Peyer's patch (tissue), 4 donors: ENCODE results near the gene MYO3B. TPM values are rescaled to one million over a fixed set of nuclear protein-coding genes. Genes with fewer than 3 reads are reported as not detected.

Experiments used
- DNase-seq, 3 donors: peaks; one replicate each; pipeline ENCODE4 v3.0.0-alpha.2; 2017 to 2019
- H3K27ac ChIP-seq, 4 donors: fragments of 200-600 bp; sonication (generic); one replicate each; pipeline ENCODE4 v1.5.1; 2016 to 2019
- H3K27me3 ChIP-seq, 2 donors: fragments of 200-600 bp; sonication (generic); one replicate each; pipeline ENCODE4 v1.5.1; 2019
- H3K36me3 ChIP-seq, 3 donors: fragments of 200-600 bp; sonication (generic); one replicate each; pipeline ENCODE4 v1.5.1; 2016 to 2019
- H3K4me1 ChIP-seq, 4 donors: fragments of 200-600 bp; sonication (generic); one replicate each; pipeline ENCODE4 v1.5.1; 2016 to 2019
- H3K4me3 ChIP-seq, 4 donors: fragments of 200-600 bp; sonication (generic); 1 replicate in 3 of 4; 2 replicates in 1 of 4; pipeline ENCODE4 v1.5.1; 2016 to 2019; ENCODE audit warnings: mild to moderate bottlenecking in 1 of 4
- H3K9me3 ChIP-seq, 4 donors: fragments of 200-600 bp; sonication (generic); one replicate each; pipeline ENCODE4 v1.5.1; 2016 to 2019; ENCODE audit warnings: mild to moderate bottlenecking in 1 of 4
- CTCF ChIP-seq, 6 experiments: fragments of 450-650 bp in 4 of 6; fragments of 200-600 bp in 2 of 6; sonication (generic) in 1 of 6; IDR thresholded peaks; one replicate each; pipeline ENCODE4 v1.5.1; 2017 to 2019; ENCODE audit warnings: antibody characterized with exemption in 6 of 6, mild to moderate bottlenecking in 3 of 6, moderate library complexity in 1 of 6
- POLR2A ChIP-seq, 2 donors: fragments of 450-650 bp; IDR thresholded peaks; one replicate each; pipeline ENCODE4 v1.5.1; 2017; ENCODE audit warnings: antibody characterized with exemption in 2 of 2, mild to moderate bottlenecking in 2 of 2, moderate library complexity in 2 of 2
- total RNA-seq, 4 donors: library from RNA; depleted of rRNA; stranded (reverse); fragments of >200 nt; gene quantifications; one replicate each; pipeline ENCODE4 v1.1.0, GENCODE V29; 2016

The MYO3B gene
- total RNA-seq, 4 donors from 2014 or later = not detected

- Histone ChIP-seq H3K4me3 (no peak overlapping the region), H3K27me3 (no peaks in the 10 kb centered on the region), H3K36me3 (no peaks in the 10 kb centered on the region), H3K27ac (no peak overlapping the region), H3K9me3 (no peaks in the 10 kb centered on the region), H3K4me1 (no peaks in the 10 kb centered on the region)
- no peak for DNase-seq
- TF ChIP-seq CTCF (IDR thresholded peaks at IDR 0.05) (no peak), POLR2A (IDR thresholded peaks at IDR 0.05) (no peak)
These were observed 143.6 kb downstream of the MYO3B start for GRCh38 chr2:170321526-170321925.

- Histone ChIP-seq H3K4me1 (no peaks in the 10 kb centered on the region), H3K36me3 (no peaks in the 10 kb centered on the region), H3K9me3 (no peaks in the 10 kb centered on the region), H3K4me3 (no peak overlapping the region), H3K27me3 (no peaks in the 10 kb centered on the region), H3K27ac (no peak overlapping the region)
- DNase-seq = no peak
- no peak for TF ChIP-seq CTCF (IDR thresholded peaks at IDR 0.05)
- TF ChIP-seq POLR2A (IDR thresholded peaks at IDR 0.05) = no peak
These were observed 144.3 kb downstream of the MYO3B start for GRCh38 chr2:170322140-170322766.

- H3K4me1 ChIP-seq = no peaks in the 10 kb centered on the region
- no peak for TF ChIP-seq CTCF (IDR thresholded peaks at IDR 0.05)
- TF ChIP-seq POLR2A (IDR thresholded peaks at IDR 0.05) = no peak
- H3K36me3 ChIP-seq = no peaks in the 10 kb centered on the region
- no peak for DNase-seq
- no peak overlapping the region for H3K27ac ChIP-seq
- no peak overlapping the region for H3K4me3 ChIP-seq
- no peaks in the 10 kb centered on the region for H3K27me3 ChIP-seq
- H3K9me3 ChIP-seq = no peaks in the 10 kb centered on the region
These were observed 145.8 kb downstream of the MYO3B start for GRCh38 chr2:170323743-170324142.

- H3K4me1 ChIP-seq = no peaks in the 10 kb centered on the region
- peak in 1 of 3 donors; percentile 46 for DNase-seq
- no peaks in the 10 kb centered on the region for H3K36me3 ChIP-seq
- no peak overlapping the region for H3K4me3 ChIP-seq
- H3K9me3 ChIP-seq = no peaks in the 10 kb centered on the region
- no peaks in the 10 kb centered on the region for H3K27me3 ChIP-seq
- no peak overlapping the region for H3K27ac ChIP-seq
- TF ChIP-seq POLR2A (IDR thresholded peaks at IDR 0.05) (no peak), CTCF (IDR thresholded peaks at IDR 0.05) (peak in 4 of 6 experiments; percentile 47 to 69 (median 66))
These were observed 146.7 kb downstream of the MYO3B start for GRCh38 chr2:170324640-170325046.

GRCh38 chr2:170330881-170331280 is 152.9 kb downstream of the MYO3B start:
- no peak for TF ChIP-seq POLR2A (IDR thresholded peaks at IDR 0.05)
- no peak for TF ChIP-seq CTCF (IDR thresholded peaks at IDR 0.05)
- no peaks in the 10 kb centered on the region for H3K36me3 ChIP-seq
- H3K27ac ChIP-seq = no peak overlapping the region
- no peaks in the 10 kb centered on the region for H3K9me3 ChIP-seq
- DNase-seq = no peak
- no peaks in the 10 kb centered on the region for H3K4me1 ChIP-seq
- no peaks in the 10 kb centered on the region for H3K27me3 ChIP-seq
- H3K4me3 ChIP-seq = no peak overlapping the region
